Hepatic stellate cell (primary cell): ENCODE results near the gene STAT1.

Experiments used
- DNase-seq: peaks from one replicate; pipeline ENCODE4 v3.0.0; 2011; ENCODE audit warnings: low spot score

Gene STAT1

GRCh38 chr2:191031256-191031655 lies 17.3 kb upstream of the STAT1 start:
- no peak for DNase-seq

DNA sequence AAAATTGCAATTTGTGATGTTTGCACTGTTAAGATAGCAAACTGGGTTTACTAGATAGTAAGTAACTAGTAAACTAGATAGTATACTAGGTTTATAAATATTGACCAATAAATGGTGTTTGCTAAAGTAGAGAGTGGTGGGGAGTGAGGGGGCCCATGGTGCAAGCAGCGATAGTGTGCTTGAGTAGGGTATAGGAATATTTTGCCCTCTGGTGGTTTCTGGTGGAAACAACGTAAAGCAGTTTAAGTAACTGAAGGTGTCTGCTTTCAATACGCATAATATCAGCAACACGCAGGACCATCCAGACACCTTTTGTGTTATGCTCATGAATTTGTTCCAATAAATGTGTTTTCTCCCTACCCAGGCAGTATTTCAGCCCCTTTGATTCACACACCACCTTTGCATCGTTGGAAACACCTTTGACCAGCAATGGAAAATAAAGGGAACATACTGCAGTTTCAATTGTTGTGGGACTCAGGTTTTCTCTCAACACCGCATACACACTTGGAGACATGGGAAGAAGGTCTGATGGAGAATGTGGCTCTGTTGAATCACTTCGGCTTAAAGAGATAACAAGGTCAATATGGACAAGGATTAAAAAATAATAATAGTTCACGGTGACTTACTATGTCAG lies 16.7 kb upstream of the STAT1 start:
- no peak for DNase-seq

DNA sequence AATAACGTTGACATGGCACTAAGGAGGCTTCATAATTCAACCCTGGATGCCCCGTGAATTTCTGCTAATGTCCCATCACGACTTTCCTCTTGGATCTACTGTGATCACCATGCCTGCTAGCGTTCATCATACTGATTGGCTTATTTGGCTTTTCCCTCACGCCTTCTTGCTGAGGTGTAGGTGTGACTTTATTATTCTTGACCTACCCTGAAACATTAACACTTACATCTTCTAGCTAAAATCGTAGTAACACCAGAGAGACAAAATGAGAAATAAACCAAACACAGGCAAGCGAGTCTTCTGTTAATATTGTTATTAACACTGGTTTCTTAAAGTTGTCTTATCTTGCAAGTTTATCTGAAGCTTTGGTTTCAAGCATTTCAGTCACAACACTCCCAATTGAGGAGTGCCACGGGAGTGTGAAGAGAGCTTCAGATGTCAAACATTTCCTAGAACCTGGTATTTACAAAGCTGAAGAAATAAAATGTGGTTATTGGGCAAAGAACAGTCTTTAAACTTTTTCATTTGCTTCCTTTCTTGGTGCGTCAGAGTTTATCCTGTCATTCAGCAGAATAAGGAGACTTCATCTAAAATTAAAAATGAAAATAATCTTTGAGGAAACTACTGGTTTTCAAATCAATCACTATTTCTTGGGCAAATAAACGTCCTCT lies 15.4 kb upstream of the STAT1 start:
- DNase-seq = no peak

- DNase-seq = no peak
Observed at GRCh38 chr2:191026377-191026776, 12.4 kb upstream of the STAT1 start.

- DNase-seq = no peak
Observed at GRCh38 chr2:191025135-191025534, 11.2 kb upstream of the STAT1 start.

GRCh38 chr2:191023235-191023679 lies 9.3 kb upstream of the STAT1 start:
- no peak for DNase-seq

DNA sequence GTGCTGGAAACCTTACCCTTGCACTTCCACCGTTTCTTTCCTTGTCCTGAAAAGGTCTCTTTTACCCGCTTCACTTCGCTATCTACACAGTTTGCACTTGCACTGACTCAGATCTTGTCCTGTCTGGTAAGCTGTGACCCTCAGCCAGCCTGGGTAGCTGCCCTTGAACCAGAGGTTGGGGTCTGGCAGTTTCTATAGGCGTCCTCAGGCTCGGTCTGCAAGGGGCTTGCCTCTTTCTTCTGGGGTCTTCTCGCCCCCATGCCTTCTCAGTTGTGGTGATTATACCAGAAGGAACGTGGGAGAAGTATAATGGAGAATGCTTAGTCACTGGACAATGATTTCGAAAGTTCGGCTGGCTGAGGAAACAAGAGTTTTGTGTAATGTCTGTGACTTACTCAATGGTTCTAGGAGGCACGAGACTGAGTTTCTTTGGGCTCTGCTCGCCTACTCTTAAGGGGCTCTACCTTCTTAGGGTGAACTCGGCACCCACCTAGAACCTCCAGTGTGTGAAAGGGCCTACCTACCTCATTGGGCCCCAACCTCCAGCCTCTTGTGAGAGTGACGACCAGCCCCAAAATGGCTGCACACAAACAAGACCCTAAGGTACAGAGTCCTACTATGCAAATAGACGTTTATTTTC lies 6.9 kb upstream of the STAT1 start:
- peak; percentile 48 for DNase-seq

DNA sequence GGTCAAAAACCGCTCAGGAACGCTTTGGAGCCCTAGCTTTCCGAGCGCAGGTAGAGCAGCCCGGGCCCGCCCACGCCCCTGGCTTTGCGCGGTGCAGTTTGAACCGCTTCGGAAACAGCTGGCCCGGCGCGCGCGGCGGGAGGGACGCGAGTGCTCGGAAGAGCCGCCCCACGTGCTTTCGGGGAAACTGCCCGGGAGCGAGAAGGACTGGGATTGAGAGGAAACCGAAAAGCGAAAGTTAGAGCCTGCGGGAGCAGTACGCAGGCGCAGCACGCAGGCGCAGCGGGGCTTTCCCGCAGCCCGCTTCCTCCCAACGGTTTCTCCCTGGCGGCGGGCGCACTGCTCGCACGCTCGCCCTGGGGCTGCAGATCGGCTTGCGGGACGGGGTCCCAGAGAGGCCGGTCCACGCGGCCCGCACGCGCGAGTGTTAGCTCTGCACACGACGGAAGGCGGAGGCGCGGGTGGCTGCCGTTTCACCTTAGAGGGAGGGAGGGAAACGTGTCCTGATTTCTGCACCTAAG lies 6.3 kb upstream of the STAT1 start:
- peak; percentile 96 for DNase-seq

DNA sequence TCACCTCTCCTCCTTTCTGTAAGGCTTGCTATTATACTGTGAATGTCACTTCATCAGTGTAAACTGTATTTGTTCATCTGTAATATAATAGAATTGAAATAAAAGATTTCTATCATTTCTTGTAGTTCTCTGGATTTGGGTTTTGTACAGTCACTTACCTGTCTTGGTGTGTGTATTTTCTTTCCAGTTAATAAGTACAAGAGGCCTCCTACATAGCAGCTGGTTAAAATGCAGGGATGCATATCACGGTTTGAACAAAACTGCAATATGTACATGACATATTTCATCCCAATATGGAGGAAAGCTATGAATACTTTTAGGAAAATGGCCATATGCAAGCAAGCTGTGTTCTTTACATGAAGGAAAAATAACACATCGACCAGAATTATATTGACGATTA lies 5.4 kb upstream of the STAT1 start:
- DNase-seq = no peak

DNA sequence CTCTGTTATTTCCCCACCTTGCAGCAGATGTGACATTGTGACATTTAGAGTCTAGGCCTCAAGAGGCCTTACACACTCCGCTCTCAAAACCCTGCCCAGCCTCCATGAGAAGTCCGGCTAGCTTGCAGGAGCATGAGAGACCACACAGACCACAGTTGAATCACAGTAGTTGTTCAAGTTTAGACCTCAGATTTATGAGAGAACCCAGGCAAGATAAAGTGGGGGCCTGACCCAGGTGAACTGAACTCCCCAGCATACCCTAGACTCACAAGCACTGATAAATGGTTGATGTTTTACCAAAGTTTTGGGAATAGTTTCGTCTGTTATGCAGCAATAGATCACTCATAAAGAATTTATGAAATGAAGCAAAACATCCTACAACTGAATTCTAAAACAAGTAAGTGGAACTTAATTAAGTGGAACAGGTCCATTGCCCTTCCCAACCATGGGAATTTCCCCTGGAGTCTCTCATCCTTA lies 4.7 kb upstream of the STAT1 start:
- no peak for DNase-seq

GRCh38 chr2:191018048-191018447 lies 4.1 kb upstream of the STAT1 start:
- no peak for DNase-seq

- DNase-seq = no peak
Observed at GRCh38 chr2:191015831-191016230, 1.9 kb upstream of the STAT1 start.

DNA sequence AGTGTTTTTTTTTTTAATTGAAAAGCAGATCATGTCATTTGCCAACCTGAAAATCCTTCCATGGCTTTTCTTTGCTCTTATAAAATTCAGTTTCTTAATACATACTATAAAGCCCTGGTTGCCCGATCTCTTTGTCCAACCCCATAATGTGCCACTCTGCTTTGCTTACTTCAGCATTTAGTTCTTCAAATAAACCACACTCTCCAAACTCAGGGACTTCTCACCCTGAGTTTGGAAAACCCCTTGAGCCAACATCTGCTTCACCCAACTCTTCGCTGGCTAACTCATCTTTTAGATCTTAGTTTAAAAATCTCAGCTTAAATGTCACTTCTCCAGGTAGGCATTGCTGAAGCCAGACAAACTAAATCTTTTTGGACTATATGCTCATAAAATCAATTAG lies 1.3 kb upstream of the STAT1 start:
- no peak for DNase-seq

GRCh38 chr2:191014653-191015020 lies 666 bp upstream of the STAT1 start:
- DNase-seq = no peak

- no peak for DNase-seq
Observed at GRCh38 chr2:191013682-191013931, 364 bp downstream of the STAT1 start.

DNA sequence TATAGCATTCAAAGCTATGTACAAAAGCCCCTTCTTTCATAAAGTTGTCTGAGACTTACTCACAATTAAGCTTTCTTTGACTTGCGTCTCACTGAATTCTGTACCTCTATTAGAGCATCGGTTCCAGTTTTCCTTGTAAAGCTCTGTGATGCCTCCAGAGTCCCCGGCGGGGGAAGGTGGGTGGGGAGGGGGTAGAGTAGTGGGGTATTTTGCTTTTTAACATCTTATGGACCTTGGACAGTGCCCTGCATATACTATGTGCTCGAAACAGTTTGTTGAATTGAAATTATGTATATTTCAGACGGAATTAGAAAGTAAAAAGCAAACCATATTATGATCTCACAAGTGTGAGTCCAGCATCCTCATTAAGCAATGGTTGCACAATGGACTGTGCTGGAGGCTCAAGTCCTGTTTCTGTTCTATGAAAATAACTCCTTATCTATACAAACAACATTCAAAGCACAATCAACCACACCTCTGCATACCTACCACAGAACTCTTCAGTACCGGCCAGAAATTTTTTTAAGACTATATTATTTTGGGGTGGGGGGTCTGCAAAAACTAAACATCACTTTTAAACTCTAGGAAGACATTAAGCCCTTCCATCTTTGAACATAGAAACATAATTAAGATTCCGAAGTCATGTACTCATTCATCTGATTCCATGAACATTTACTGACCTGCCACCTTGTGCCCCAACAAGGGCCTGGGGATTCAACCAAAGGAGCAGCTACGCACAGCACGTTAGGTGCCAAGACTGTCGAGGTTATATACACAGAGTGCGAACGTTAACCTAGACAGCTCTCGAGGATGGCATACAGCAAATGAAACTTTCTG lies 908 bp downstream of the STAT1 start:
- DNase-seq = peak; percentile 13

DNA sequence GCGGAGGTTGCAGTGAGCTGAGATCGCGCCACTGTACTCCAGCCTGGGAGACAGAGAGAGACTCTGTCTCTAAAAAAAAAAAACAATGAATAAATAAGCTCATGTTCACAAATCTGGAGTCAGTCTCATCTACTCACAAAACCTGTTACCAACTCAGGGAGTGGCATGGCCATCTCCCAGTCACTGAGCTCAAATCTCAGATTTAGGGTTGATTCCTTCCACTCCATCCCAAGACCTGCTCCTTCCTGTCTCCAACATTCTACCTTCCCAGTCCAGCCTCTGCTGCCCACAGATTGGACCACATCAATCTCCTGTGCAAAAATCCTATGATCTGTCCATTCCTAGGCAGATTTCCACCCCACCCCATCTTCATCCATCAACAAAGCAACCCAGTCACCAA lies 1.6 kb downstream of the STAT1 start:
- no peak for DNase-seq

GRCh38 chr2:191010887-191011885 lies 2.8 kb downstream of the STAT1 start:
- no peak for DNase-seq

DNA sequence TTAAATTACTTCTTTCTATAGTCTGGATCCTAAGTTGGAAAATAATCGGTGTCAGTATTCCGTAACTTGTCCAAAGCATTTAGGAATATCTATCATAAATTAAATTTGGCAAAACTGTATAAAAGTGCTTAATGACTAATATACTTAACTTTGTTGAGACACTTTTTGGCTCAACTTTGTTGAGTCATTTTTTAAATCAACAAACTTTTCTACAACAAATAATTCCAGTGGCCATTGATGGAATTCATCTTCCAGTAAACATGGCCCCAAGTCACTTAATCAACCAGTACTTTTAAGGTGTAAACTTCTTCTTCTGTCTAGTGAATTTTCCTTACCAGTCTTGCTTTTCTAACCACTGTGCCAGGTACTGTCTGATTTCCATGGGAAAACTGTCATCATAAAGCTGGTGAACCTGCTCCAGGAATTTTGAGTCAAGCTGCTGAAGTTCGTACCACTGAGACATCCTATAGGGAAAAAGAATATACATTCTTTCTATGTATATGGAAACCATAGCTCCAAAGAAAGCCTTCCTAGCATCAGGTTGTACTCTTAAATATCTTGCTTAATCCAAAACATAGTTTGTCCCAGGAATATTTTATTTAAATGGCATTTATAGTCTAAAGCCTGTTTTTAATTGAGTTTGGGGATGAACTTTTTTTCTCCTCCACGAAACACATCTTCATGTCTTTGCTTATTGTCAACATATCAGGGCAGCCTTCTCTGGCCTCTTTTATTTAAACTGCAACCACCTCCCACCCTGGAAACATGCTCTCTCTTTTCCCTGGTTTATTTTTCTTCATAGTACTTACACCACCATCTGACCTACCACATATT lies 4.2 kb downstream of the STAT1 start:
- peak; percentile 13 for DNase-seq

- DNase-seq = no peak
Observed at GRCh38 chr2:191008286-191008685, 5.7 kb downstream of the STAT1 start.
